Measurements from ENCODE around the gene TTC39B.

Gene TTC39B

DNA sequence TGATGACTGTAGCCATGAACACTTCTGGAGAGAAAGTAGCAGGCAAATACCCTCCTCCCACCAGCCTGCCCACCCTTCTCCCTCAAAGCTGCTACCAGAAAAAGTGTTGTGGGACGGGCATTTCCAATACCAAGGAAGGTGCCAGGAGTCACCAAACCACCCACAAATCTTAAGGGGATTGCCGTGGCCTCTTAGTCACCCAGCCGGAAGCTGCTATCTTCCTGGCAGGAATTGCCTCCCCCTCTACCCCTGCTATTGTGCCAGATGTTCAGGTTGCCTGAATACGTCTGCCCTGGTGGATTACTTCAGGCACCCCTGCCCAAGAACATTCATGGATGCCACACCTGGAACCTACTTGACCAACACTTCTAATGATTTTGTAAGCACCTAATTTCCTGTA, 156.1 kb downstream of the TTC39B start:
- H3K4me3 ChIP-seq (ENCODE audit: low read length) = no peak overlapping the region
- no peak for DNase-seq (ENCODE audit: low read depth)
- TF ChIP-seq, protein P1, sequence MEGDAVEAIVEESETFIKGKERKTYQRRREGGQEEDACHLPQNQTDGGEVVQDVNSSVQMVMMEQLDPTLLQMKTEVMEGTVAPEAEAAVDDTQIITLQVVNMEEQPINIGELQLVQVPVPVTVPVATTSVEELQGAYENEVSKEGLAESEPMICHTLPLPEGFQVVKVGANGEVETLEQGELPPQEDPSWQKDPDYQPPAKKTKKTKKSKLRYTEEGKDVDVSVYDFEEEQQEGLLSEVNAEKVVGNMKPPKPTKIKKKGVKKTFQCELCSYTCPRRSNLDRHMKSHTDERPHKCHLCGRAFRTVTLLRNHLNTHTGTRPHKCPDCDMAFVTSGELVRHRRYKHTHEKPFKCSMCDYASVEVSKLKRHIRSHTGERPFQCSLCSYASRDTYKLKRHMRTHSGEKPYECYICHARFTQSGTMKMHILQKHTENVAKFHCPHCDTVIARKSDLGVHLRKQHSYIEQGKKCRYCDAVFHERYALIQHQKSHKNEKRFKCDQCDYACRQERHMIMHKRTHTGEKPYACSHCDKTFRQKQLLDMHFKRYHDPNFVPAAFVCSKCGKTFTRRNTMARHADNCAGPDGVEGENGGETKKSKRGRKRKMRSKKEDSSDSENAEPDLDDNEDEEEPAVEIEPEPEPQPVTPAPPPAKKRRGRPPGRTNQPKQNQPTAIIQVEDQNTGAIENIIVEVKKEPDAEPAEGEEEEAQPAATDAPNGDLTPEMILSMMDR (conservative IDR thresholded peaks at IDR 0.05; ENCODE audit: low read depth, low read length) = no peak

DNA sequence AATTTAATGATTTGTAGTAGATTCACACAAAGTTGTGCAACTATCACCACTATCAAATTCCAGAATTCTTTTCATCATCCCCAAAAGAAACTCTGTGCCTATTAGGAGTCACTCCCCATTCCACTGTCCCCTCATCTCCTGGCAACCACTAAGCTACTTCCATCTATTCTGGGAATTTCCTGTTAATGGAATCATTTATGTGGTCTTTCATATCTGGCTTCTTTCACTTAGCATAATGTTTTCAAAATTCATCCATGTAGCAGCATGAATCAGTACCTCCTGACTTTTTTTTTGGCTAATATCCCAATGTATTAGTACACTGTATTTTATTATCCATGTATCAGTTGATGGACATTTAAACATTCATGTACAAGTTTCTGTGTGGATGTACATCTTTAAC, 157.6 kb downstream of the TTC39B start:
- no peak overlapping the region for H3K4me3 ChIP-seq (ENCODE audit: low read length)
- TF ChIP-seq, protein P1 (conservative IDR thresholded peaks at IDR 0.05; ENCODE audit: low read depth, low read length) = no peak
- no peak for DNase-seq (ENCODE audit: low read depth)

DNA sequence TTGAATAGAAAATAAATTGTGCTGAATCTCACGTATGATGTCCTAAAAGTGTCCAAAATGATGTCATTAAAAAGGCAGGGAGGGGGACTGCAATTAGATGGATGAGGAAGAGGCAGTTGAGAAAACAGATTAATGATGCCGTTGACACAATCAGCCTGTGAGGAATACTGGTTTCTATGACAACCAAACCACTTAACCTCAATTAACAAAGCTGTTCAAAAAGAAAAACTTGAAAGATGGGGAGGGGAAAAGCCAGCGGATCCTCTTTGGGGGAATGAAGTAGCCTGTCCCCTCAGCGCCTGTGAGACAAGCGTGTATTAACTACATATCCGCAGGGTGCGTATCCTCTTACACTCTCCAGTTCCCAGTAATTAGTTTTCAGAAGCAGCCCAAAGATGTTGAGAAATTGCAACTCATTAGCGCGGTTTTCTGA, 160.7 kb downstream of the TTC39B start:
- DNase-seq (ENCODE audit: low read depth) = no peak
- H3K4me3 ChIP-seq (ENCODE audit: low read length) = no peak overlapping the region
- TF ChIP-seq, protein P1 (conservative IDR thresholded peaks at IDR 0.05; ENCODE audit: low read depth, low read length) = no peak

DNA sequence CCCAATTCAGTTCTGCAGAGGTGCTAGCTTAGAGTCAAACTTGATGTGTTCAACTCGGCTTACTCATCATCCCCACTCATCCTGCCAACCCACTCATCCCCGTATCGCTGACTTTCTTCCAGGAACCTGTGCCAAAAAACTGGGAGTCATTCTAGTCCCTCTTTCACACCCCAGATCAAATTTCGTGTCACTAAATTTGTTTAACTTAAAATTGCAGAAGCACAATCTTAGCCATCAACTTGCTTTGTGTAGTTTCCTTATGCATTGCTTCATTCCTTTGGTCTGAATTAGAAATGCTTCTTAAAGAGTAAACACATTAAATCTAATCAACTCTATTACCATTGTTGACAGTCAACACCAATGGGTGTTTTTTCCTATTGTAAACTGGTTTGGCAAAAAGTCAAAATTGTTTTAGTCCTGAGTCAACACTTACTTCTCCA, 162.4 kb downstream of the TTC39B start:
- TF ChIP-seq, protein P1 (conservative IDR thresholded peaks at IDR 0.05; ENCODE audit: low read depth, low read length) = no peak
- no peak for DNase-seq (ENCODE audit: low read depth)
- H3K4me3 ChIP-seq (ENCODE audit: low read length) = no peak overlapping the region

DNA sequence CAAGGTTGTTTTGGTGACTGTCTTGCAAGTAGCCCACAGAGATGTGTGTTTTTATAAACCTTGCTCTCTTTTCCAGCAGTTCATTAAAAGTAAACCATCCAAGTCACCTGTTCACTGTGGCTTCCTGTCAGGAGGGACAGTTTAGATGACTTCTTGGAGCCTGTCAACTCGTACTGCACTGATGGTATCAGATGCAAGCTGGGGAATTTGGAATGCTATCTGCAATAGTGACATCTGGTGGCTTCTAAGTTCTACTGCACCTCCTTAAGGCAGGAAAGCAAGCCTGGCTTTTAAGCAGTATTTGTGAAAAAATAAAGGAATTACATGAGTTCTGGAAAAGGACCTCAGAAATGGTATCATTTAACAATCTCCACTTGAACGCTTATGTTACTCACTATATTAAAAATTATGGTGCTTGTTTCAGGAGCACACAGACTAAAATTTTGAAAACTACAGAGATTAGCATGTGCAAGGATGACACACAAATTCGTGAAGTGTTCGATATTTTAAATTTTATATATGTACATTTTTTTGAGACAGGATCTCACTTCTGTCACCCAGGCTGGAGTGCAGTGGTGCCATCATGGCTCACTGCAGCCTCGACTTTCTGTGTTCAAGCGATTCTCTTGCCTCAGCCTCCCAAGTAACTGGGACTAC, 164.0 kb downstream of the TTC39B start:
- no peak for DNase-seq (ENCODE audit: low read depth)
- no peak overlapping the region for H3K4me3 ChIP-seq (ENCODE audit: low read length)
- TF ChIP-seq, protein P1 (conservative IDR thresholded peaks at IDR 0.05; ENCODE audit: low read depth, low read length) = peak; percentile 94

DNA sequence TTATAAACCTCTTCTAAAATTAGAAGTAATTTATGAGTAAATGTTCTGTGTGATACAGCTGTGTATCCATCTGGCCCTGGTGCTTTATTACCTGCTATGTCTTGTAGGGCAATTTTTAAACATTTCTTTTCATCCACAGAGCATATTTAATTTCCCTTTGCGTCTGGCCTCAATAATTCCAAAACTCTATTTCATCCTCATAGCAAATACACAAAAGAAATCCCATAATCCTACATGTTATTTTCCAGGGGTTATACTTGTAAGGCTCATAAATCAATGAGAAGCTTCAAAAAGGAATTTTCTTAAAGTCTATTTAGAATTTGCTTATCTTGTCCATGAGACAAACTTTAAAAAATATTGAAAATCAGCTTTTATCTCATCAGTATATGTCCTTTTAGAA, 167.0 kb downstream of the TTC39B start:
- TF ChIP-seq, protein P1 (conservative IDR thresholded peaks at IDR 0.05; ENCODE audit: low read depth, low read length) = no peak
- H3K4me3 ChIP-seq (ENCODE audit: low read length) = no peak overlapping the region
- no peak for DNase-seq (ENCODE audit: low read depth)

DNA sequence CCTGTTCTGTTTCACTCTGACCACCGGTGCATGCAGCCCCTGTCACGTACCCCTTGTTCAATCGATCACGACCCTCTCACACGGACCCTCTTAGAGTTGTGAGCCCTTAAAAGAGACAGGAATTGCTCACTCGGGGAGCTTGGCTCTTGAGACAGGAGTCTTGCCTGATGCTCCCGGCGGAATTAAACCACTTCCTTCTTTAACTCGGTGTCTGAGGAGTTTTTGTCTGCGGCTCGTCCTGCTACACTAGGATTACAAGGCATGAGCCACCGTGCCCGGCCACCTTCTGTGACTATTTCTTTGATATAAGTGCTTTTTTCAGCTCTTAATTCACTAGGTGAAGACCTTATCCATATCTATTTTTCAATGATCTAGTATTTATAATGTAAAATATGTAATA, 167.5 kb downstream of the TTC39B start:
- DNase-seq (ENCODE audit: low read depth) = no peak
- H3K4me3 ChIP-seq (ENCODE audit: low read length) = no peak overlapping the region
- TF ChIP-seq, protein P1 (conservative IDR thresholded peaks at IDR 0.05; ENCODE audit: low read depth, low read length) = no peak
